Type B pancreatic cell (in vitro differentiated cells): Measurements from ENCODE around the gene LYPLAL1. TPM values are rescaled to one million over a fixed set of nuclear protein-coding genes. Genes with fewer than 3 reads are reported as not detected.

Experiments used
- DNase-seq: peaks from one replicate; pipeline ENCODE4 v3.0.0; 2021; ENCODE audit warnings: mixed read lengths; ENCODE audit not compliant: unreplicated experiment; ENCODE audit errors: extremely low spot score
- H3K27ac Mint-ChIP-seq: 2 replicates; pipeline ENCODE4 v1.8.0; 2021; ENCODE audit warnings: mild to moderate bottlenecking, mixed read lengths
- H3K27me3 Mint-ChIP-seq: 2 replicates; pipeline ENCODE4 v1.8.0; 2021; ENCODE audit warnings: mixed read lengths
- H3K36me3 Mint-ChIP-seq: 2 replicates; pipeline ENCODE4 v1.8.0; 2021; ENCODE audit warnings: mixed read lengths
- H3K4me1 Mint-ChIP-seq: one replicate; pipeline ENCODE4 v1.8.0; 2021; ENCODE audit warnings: mixed read lengths; ENCODE audit not compliant: unreplicated experiment
- H3K4me3 Mint-ChIP-seq: 2 replicates; pipeline ENCODE4 v1.8.0; 2021; ENCODE audit warnings: mild to moderate bottlenecking, mixed read lengths
- H3K9me3 Mint-ChIP-seq: 2 replicates; pipeline ENCODE4 v1.8.0; 2021; ENCODE audit warnings: mixed read lengths
- CTCF ChIP-seq: fragments of 200-600 bp; sonication (generic); conservative IDR thresholded peaks from 2 replicates; pipeline ENCODE4 v1.5.0; 2021; ENCODE audit warnings: antibody characterized with exemption, mild to moderate bottlenecking
- total RNA-seq: library from RNA; stranded (reverse); gene quantifications from 2 replicates; pipeline ENCODE4 v1.2.1, GENCODE V29; 2021; ENCODE audit warnings: low replicate concordance

The LYPLAL1 gene
- total RNA-seq, 1 donor from 2014 or later = 29.7 TPM

- no peaks in the 10 kb centered on the region for H3K27me3 Mint-ChIP-seq
- no peaks in the 10 kb centered on the region for H3K9me3 Mint-ChIP-seq
- no peak for TF ChIP-seq CTCF
- peaks cover 31% of the 10 kb centered on the region for H3K36me3 Mint-ChIP-seq
- no peak for DNase-seq
- no peak overlapping the region for H3K4me3 Mint-ChIP-seq
- H3K27ac Mint-ChIP-seq = no peak overlapping the region
- no peaks in the 10 kb centered on the region for H3K4me1 Mint-ChIP-seq
Observed at GRCh38 chr1:219226196-219226595, 52.5 kb downstream of the LYPLAL1 start.

GRCh38 chr1:219227360-219228057 lies 53.8 kb downstream of the LYPLAL1 start:
- no peak for DNase-seq
- Mint-ChIP-seq H3K27me3 (no peaks in the 10 kb centered on the region), H3K36me3 (peaks cover 25% of the 10 kb centered on the region), H3K27ac (no peak overlapping the region), H3K9me3 (no peaks in the 10 kb centered on the region), H3K4me1 (no peaks in the 10 kb centered on the region), H3K4me3 (no peak overlapping the region)
- no peak for TF ChIP-seq CTCF

- no peak for TF ChIP-seq CTCF
- Mint-ChIP-seq H3K4me3 (no peak overlapping the region), H3K36me3 (peaks cover 21% of the 10 kb centered on the region), H3K27me3 (no peaks in the 10 kb centered on the region), H3K9me3 (no peaks in the 10 kb centered on the region), H3K27ac (no peak overlapping the region), H3K4me1 (no peaks in the 10 kb centered on the region)
- DNase-seq = no peak
Observed at GRCh38 chr1:219228058-219228419, 54.4 kb downstream of the LYPLAL1 start.

GRCh38 chr1:219232890-219233289 lies 59.2 kb downstream of the LYPLAL1 start:
- H3K27ac Mint-ChIP-seq = no peak overlapping the region
- peaks cover 6% of the 10 kb centered on the region for H3K36me3 Mint-ChIP-seq
- H3K27me3 Mint-ChIP-seq = no peaks in the 10 kb centered on the region
- no peak overlapping the region for H3K4me3 Mint-ChIP-seq
- no peaks in the 10 kb centered on the region for H3K9me3 Mint-ChIP-seq
- H3K4me1 Mint-ChIP-seq = peaks cover 10% of the 10 kb centered on the region
- DNase-seq = no peak
- no peak for TF ChIP-seq CTCF

GRCh38 chr1:219235903-219236481 lies 62.3 kb downstream of the LYPLAL1 start:
- no peak for TF ChIP-seq CTCF
- Mint-ChIP-seq H3K36me3 (no peaks in the 10 kb centered on the region), H3K9me3 (no peaks in the 10 kb centered on the region), H3K4me3 (no peak overlapping the region), H3K27ac (no peak overlapping the region), H3K27me3 (no peaks in the 10 kb centered on the region), H3K4me1 (peaks cover 10% of the 10 kb centered on the region)
- DNase-seq = no peak
